ENCODE measurements around the gene PIP5K1A. TPM values are rescaled to one million over a fixed set of nuclear protein-coding genes. Genes with fewer than 3 reads are reported as not detected.
"Not testable (repeated sequence)": the region's sequence is repeated elsewhere in the genome, so short reads cannot be mapped to it uniquely, and the experiment has no call there.

PIP5K1A gene
- total RNA-seq, 1 donor from 2014 or later: 47.9 TPM

DNA sequence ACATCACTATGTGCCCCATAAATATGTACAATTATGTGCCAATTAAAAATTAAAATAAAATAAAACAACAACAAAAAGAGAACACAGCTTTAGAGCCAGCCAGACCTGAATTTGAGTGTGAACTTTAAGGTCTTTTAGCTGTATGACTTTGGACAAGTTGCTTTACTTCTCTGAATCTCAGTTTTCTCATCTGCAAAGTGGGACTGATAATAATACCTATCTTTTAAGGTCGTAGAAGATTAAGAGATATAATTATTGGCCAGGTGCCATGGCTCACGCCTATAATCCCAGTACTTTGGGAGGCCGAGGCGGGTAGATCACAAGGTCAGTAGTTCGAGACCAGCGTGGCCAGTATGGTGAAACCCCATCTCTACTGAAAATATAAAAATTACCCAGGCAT is 5.0 kb upstream of the PIP5K1A start:
- intact Hi-C loops (cut with DNase I): no loop called here
- Histone ChIP-seq H3K27me3 (ENCODE audit: low read depth) (no peaks in the 10 kb centered on the region), H3K9me3 (no peaks in the 10 kb centered on the region), H3K36me3 (no peaks in the 10 kb centered on the region), H3K27ac (no peak overlapping the region), H3K4me1 (peaks cover 23% of the 10 kb centered on the region), H3K4me3 (no peak overlapping the region)
- DNase-seq (no peak), ATAC-seq (no peak)
- TF ChIP-seq, protein P1, sequence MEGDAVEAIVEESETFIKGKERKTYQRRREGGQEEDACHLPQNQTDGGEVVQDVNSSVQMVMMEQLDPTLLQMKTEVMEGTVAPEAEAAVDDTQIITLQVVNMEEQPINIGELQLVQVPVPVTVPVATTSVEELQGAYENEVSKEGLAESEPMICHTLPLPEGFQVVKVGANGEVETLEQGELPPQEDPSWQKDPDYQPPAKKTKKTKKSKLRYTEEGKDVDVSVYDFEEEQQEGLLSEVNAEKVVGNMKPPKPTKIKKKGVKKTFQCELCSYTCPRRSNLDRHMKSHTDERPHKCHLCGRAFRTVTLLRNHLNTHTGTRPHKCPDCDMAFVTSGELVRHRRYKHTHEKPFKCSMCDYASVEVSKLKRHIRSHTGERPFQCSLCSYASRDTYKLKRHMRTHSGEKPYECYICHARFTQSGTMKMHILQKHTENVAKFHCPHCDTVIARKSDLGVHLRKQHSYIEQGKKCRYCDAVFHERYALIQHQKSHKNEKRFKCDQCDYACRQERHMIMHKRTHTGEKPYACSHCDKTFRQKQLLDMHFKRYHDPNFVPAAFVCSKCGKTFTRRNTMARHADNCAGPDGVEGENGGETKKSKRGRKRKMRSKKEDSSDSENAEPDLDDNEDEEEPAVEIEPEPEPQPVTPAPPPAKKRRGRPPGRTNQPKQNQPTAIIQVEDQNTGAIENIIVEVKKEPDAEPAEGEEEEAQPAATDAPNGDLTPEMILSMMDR (IDR thresholded peaks at IDR 0.05): no peak

DNA sequence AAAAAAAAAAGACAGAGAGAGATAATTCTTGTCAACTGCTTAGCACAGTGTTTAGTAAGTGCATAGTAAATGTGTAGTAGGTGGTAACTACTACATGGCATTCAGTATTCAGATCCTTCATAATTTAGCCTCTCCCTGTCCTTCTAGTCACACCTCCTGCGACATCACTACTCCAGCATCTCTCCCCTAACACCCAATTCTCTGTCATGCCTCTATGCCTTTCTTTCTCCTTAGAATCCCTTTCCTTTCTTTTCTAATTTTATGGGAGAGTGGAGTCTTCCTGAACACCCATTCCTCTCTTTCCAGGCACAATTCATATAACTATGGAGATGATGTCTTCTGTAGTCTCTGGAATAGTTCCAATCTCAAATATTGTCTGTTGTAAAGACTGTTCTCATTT is 4.5 kb upstream of the PIP5K1A start:
- intact Hi-C loops (cut with DNase I): no loop called here

DNA sequence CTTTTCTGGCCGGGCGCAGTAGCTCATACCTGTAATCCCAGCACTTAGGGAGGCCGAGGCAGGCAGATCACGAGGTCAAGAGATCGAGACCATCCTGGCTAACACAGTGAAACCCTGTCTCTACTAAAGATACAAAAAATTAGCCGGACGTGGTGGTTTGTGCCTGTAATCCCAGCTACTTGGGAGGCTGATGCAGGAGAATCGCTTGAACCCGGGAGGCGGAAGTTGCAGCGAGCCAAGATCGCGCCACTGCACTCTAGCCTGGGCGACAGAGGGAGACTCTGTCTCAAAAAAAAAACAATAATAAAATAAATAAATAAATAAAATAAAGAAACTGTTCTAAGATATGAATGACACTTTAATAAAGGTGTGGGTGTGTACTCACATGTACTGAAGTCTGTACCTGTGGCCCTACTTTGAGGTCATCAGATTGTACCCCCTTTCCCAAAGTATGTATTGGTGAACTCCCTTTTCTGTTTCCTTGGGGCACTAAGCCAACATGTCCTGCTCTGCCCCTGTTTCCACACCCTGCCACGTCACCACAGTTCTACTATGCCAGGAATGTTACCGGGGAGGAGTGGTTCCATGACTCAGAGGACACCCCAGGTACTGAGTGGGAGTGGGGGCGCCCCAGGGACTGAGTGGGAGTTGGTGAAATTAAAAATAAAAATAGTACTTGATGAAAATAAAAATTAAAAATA is 3.3 kb upstream of the PIP5K1A start:
- peak; percentile 79 for DNase-seq
- Histone ChIP-seq H3K27ac (peak overlapping the region; percentile 80), H3K4me1 (peaks cover 20% of the 10 kb centered on the region), H3K4me3 (peak overlapping the region; percentile 30)
- H3K27me3 ChIP-seq (ENCODE audit: low read depth); intact Hi-C loops (cut with DNase I); H3K36me3 ChIP-seq; H3K9me3 ChIP-seq: not testable (repeated sequence)
- peak; percentile 67 to 69 for ATAC-seq

More for the DNA sequence above, 4.5 kb upstream of the PIP5K1A start:
- ATAC-seq: no peak
- Histone ChIP-seq H3K27ac (no peak overlapping the region), H3K36me3 (no peaks in the 10 kb centered on the region), H3K4me1 (peaks cover 18% of the 10 kb centered on the region), H3K9me3 (no peaks in the 10 kb centered on the region), H3K4me3 (no peak overlapping the region), H3K27me3 (ENCODE audit: low read depth) (no peaks in the 10 kb centered on the region)
- TF ChIP-seq, protein P1 (IDR thresholded peaks at IDR 0.05): no peak
- DNase-seq: no peak

DNA sequence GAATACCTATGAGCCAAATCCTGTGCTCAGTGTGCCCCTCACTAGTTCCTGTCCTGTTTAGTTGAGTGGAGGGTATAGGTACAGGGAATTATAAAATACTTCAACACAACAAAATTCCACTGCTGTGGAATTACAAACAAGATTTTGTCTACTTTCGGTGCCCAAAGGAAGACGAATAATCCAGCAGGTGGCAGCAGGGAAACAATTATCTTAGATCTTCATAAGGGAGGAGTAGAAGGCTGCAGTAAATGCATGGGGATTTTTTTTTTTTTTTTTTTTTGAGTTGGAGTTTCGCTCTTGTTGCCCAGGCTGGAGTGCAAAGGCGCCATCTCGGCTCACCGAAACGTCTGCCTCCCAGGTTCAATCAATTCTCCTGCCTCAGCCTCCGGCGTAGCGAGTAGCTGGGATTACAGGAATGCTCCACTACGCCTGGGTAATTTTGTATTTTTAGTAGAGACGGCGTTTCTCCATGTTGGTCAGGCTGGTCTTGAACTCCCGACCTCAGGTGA is 2.0 kb upstream of the PIP5K1A start:
- DNase-seq: no peak
- Histone ChIP-seq H3K9me3 (no peaks in the 10 kb centered on the region), H3K27ac (peak overlapping the region; percentile 80), H3K4me1 (peaks cover 33% of the 10 kb centered on the region), H3K4me3 (peak overlapping the region; percentile 30), H3K36me3 (no peaks in the 10 kb centered on the region), H3K27me3 (ENCODE audit: low read depth) (no peaks in the 10 kb centered on the region)
- ATAC-seq: peak; percentile 25 to 44
- TF ChIP-seq, protein P1 (IDR thresholded peaks at IDR 0.05): peak; percentile 52
- intact Hi-C loops (cut with DNase I): no loop called here

DNA sequence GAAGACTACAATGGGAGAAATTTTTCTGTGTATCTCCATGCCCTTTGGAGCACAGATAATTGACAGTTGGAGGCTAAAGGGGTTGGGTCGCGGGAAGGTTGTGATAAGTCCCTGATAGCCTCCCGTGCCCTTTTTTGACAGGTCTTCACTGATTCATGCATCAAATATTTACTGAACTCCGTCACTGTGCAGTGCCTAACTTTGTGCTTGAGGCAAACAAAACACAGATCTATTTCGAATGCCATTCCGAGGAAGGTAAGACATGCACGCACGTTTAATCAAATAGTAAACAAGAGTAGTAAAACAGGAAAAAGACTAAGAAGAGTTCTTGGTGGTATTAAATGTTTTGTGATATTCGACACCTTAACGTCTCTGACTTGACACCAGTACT is 494 bp upstream of the PIP5K1A start:
- TF ChIP-seq, protein P1 (IDR thresholded peaks at IDR 0.05): no peak
- intact Hi-C loops (cut with DNase I): no loop called here
- Histone ChIP-seq H3K27me3 (ENCODE audit: low read depth) (no peaks in the 10 kb centered on the region), H3K4me1 (peaks cover 44% of the 10 kb centered on the region), H3K27ac (peak overlapping the region; percentile 88), H3K4me3 (peak overlapping the region; percentile 87), H3K9me3 (no peaks in the 10 kb centered on the region), H3K36me3 (peaks cover 8% of the 10 kb centered on the region)
- no peak for ATAC-seq
- DNase-seq: no peak

DNA sequence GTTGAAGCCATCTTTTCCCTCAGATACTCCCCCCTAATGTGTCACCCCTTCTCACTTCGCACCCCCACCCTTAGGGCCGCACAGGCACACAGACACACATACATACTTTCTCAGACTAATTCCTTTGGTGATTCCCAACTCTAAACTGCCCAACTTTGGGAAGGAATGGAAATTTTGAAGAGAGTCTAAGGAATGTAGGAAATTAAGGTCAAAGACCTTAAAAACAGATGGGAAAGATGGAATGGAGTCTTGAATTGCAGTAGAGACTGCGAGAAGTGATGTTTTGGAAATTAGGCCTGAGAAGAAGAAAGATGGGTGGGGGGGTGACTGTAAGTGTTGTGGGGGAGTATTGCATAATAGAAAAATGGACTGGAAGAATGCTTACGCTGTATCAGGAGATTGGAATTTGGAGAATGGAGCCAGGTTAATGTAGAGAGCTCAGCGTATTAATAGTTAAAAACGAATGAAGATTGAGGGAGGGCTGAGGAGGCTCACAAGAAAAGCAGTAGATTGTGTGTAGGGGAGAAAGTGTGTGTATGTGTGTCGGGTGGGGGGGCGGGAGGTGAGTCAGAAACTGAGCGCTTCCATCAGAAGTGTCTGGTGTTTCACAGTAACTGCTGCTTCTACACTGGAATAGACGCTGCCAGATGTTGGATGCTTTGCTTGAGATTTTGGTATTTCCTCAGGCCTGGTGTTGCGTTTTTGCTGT is 1.7 kb downstream of the PIP5K1A start:
- H3K36me3 ChIP-seq: peaks cover 21% of the 10 kb centered on the region
- ATAC-seq: peak; percentile 13 to 18
- TF ChIP-seq, protein P1 (IDR thresholded peaks at IDR 0.05): no peak
- no peaks in the 10 kb centered on the region for H3K27me3 ChIP-seq (ENCODE audit: low read depth)
- peaks cover 43% of the 10 kb centered on the region for H3K4me1 ChIP-seq
- no peak for DNase-seq
- intact Hi-C loops (cut with DNase I): no loop called here
- H3K27ac ChIP-seq: peak overlapping the region; percentile 88
- H3K4me3 ChIP-seq: peak overlapping the region; percentile 87
- no peaks in the 10 kb centered on the region for H3K9me3 ChIP-seq

DNA sequence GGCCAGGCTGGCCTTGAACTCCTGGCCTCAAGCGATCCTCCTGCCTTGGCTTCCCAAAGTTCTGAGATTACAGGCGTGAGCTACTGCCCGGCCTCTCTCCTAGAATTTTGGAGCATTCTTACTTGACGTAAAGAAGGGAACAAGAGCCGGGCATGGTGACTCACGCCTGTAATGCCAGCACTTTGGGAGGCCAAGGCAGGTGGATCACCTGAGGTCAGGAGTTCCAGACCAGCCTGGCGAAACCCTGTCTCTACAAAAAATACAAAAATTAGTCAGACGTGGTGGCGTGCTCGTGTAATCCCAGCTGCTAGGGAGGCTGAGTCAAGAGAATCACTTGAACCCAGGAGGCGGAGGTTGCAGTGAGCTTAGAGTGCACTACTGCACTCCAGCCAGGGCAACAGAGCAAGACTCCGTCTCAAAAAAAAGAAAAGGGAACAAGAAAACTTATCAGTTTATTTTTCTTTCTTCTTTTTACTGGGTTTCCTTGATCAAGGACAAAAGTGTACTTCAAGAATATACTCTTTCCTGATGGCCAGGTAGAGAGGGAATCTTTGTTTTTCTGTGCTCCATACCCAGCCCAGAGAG is 7.1 kb downstream of the PIP5K1A start:
- H3K27ac ChIP-seq; ATAC-seq; H3K4me3 ChIP-seq; DNase-seq; H3K27me3 ChIP-seq (ENCODE audit: low read depth); intact Hi-C loops (cut with DNase I); H3K9me3 ChIP-seq: not testable (repeated sequence)
- Histone ChIP-seq H3K36me3 (peaks cover 66% of the 10 kb centered on the region), H3K4me1 (peaks cover 20% of the 10 kb centered on the region)
